Measurements from ENCODE around the gene RHBDD3.

RHBDD3 gene

DNA sequence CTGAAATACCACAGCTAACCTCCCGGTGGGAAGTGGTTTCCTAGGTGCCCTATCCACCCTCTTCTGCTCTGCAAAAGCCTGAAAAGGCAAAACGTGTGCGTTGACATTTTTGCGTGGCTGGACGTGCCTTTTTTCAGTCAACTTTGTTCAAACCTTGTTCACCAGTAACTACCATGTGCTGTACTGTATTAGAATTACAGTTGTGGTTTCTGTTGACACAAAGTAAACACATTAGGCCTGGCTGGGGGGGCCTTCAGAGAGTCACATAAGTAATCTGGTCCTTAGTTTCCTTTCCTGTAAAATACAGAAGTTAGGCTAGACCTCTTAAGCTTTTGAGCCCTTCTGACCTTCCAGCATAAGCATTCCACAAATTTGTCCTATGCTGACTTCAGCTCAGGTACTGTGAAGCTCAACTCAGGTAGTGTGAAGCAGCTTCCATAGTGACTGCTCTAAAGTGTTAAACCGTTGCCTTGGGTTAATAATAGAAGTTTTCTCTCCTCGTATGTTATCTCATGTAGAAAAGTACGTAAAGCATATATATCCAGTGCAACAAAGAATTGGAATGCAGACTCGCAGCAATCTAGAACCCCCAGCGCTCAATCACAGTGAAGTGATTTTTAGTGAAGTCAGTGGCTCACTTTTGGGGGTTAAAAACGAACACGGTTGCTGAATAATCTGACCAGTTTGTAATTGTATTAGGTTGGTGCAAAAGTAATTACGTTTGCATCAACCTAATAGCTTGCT lies 2.1 kb upstream of the RHBDD3 start:
- no peak for DNase-seq (ENCODE audit: low read depth in 2 of 2)

DNA sequence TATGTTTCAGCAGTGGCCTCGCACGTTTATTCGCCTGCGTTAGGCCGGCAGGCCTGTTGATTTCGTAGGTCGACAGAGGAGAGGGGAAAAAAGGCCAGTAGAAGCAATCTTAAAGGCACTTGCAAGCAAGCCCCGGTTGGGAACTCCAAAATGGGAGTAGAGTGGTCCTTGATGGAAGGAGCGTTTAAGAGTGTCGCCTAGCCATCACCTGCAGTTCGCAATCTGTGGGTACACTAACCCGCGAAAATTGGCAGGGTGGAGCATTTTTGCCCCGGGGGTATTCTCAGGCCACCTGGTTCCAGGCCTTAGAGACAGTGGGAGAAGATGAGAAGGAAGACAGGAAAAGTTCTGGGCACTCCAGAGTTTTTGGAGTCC lies 1.4 kb upstream of the RHBDD3 start:
- no peak for DNase-seq (ENCODE audit: low read depth in 2 of 2)

- no peak for DNase-seq (ENCODE audit: low read depth in 2 of 2)
Measured at GRCh38 chr22:29268511-29269229, 889 bp upstream of the RHBDD3 start.

DNA sequence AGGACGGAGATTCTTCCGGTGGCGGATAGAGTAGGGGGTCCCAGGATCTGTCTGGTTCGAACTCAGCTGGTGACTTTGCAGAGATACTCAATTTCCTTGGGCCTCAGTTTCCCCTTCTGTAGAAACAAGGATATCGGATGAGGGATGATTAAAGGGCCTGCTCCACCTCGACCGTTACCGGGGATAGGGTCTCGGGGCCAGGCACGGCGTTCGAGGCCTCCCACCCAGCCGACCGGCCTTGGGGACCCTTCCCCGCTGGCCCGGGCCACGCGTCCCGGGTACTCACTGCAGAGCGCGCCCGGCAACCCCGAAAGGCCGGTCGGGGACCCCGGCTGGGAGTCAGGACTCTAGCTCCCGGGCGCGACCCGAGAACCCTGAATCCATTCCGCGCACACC lies 321 bp downstream of the RHBDD3 start:
- DNase-seq (ENCODE audit: low read depth in 2 of 2), result no peak

GRCh38 chr22:29266564-29267461 lies 968 bp downstream of the RHBDD3 start:
- DNase-seq (ENCODE audit: low read depth in 2 of 2), result no peak

- no peak for DNase-seq (ENCODE audit: low read depth in 2 of 2)
Measured at GRCh38 chr22:29265929-29266328, 1.9 kb downstream of the RHBDD3 start.

DNA sequence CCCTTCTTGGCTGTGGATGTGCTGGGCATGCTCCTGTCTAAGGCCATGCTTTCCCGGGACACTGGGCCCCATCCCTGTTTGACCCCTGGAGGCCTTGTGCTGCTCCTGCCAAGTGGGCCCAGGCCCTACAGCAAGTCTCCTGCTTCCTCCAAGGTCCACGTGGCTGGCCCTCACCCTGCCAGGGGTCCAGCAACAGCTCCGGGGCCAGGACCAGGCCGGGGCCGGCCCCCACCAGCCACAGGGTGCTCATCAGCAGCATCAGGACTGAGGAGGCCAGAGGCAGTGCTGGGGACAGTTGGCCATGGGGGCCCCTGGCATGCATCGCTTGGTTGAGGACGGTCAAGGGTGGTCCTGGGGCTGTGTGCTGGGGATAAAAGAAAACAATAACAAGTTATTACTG lies 2.5 kb downstream of the RHBDD3 start:
- no peak for DNase-seq (ENCODE audit: low read depth in 2 of 2)

DNA sequence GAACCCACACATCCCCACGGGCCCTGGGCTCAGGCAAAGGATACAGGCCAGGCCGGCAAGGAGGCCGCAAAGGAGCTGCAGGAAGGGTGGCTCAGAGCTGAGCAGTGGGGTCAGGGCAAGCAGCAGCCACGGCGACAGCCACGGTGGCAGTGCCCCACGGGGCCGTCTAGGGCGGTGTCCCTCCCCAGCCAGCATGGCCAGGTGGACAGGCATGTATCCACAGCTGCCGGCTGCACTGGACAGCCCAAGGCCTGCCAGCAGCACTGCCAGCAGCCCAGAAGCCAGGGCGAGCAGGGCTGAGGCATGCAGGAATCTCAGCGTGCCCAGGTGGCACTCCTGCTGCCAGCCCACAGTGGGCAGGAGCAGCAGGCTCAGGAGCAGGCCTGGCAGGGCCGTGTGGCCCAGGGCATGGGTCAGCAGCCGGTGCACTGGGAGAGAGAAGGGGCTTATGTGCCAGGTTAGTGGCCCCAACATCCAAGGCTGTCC lies 3.9 kb downstream of the RHBDD3 start:
- no peak for DNase-seq (ENCODE audit: low read depth in 2 of 2)

DNA sequence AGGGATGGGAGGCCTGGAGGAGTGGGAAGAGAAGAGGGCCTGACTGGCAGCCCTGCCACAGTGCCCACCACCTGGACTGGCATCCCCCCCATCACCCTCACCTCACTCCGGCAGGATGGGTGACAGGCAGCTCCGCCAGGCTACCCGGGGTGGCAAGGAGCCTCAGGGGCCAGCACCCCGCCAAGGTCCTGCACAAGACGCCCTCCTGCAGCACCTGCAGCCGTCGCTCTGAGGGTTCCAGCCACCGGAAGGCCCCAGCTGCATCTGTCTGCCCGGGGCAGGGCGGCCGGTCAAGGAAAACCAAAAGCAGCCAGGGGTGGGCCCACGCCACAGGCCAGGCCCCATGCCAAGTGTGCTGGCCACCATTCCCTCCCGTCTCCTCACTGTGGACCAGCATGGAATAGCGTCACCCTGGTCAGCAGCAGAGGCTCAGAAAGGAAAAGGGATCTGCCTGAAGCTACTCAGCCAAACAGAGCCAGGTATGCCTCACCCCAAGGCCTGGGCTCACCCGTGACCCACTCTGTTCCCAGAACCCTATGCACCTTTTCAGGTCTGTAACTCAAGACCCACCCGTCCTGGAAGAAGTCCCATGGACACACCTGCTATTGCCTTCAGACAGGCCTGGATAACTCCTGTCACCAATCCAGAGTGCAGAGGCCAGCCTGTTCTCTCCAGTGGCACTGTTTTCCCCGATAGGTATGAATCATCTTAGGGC lies 7.0 kb downstream of the RHBDD3 start:
- no peak for DNase-seq (ENCODE audit: low read depth in 2 of 2)

- no peak for DNase-seq (ENCODE audit: low read depth in 2 of 2)
Measured at GRCh38 chr22:29260031-29260560, 7.7 kb downstream of the RHBDD3 start.

GRCh38 chr22:29259253-29259899 lies 8.4 kb downstream of the RHBDD3 start:
- no peak for DNase-seq (ENCODE audit: low read depth in 2 of 2)

DNA sequence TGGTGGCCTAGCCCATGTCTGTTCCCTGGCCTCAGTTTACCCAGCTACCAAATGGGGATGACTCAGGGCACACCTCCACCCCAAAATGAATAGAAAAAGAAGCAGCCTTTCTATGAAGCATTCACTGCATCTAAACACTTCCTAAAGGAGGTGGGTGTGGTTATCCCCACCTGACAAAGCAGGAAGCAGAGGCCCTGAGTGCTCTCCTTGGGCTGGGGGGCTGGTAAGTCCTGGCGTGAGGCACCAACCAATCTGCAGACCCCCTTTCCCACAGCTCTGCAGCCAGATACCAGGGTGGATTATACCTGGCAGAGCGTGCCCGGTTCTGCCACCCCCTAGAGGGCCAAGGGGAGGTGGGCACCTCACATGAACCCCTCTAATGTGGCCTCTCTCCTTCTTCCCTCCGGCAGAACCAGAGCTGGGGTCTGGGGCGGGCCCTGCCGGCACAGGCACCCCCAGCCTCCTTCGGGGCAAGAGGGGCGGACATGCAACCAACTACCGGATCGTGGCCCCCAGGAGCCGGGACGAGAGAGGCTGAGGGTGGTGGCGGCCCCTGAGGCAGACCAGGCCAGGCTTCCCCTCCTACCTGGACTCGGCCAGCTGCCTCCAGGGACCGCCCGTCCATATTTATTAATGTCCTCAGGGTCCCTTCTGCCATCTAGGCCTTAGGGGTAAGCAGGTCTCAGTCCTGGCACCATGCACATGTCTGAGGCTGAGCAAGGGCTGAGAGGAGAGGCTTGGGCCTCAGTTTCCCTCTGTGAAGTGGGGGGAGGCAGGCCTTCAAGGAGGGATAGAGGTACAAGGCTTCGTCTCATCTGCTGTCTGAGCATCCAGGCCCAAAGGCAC lies 9.2 kb downstream of the RHBDD3 start:
- DNase-seq (ENCODE audit: low read depth in 2 of 2), result no peak

DNA sequence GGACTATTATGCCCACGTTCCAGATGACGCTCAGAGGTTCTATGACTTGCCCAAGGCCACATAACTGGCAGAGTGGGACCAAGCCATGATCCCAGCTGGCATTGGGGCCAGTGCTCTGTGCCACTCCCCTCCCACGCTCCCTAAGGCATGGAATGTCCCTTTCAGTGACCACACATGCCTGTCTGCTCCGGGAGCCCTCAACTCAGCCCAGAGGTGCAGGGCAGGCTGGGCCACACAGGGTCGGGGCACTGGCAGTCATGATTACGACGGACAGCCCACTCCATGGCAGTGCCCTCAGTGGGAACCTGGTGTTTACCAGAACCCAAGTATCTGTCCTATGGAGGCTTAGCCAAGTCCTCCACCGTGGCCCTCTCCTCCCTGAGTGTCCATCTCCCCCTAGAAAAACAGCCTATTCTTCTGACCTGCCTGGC lies 10.0 kb downstream of the RHBDD3 start:
- DNase-seq (ENCODE audit: low read depth in 2 of 2), result no peak

DNA sequence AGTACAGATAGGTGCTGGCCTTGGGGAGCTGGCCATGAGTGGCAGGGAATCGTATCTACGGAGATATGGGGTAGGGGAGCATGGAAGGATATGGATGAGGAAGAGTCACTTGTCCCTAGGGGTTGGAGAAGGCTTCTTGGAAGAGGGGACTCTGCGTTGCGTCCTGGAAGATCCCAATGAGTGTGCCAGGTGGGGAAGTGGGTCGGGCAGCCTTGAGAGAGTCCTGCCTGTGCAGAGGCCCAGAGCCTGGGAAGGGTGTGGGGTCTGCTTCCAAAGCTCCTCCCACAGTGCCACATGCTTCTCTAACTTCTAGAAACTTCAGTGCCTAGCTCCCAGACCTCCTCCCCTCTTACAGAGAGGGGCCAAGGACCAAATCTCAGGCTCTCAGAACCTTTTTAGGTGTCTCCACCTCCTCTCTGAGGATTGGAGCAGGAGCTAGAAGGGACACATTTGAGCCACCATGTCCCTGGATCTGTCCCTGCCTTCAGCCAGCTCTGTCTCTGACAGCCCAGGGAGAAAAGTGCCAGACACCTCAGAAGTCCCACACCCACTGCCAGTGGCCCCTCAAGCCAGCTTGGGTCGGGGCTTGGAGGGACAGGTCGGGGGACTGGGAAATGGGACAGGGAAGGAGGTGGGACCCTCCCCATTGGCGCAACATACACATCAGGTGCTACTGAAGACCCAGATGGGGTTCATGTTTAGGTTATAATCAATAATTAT lies 11.0 kb downstream of the RHBDD3 start:
- DNase-seq (ENCODE audit: low read depth in 2 of 2), result no peak

GRCh38 chr22:29255064-29255621 lies 12.6 kb downstream of the RHBDD3 start:
- DNase-seq (ENCODE audit: low read depth in 2 of 2), result no peak

DNA sequence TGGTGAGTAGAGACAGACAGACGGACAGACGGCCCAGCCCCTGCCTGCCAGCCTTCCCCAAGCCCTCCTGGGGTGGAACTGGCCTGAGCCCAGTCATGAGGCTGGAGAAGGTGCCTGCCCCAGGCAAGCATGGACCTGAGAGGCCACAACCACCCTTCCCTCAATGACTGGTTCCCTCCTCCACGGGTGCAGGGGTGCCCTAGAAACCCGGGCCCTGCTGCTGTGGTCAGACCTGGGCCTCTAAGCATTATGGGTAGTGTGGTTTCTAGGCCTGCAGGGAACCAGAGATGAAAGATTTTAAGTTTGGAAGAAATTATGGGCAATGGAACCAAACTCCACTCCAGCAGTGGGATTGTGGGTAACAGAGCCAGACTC lies 13.5 kb downstream of the RHBDD3 start:
- no peak for DNase-seq (ENCODE audit: low read depth in 2 of 2)

GRCh38 chr22:29253561-29254285 lies 14.1 kb downstream of the RHBDD3 start:
- DNase-seq (ENCODE audit: low read depth in 2 of 2), result no peak

Measured in activated CD8-positive, alpha-beta memory T cell treated with anti-CD3 and anti-CD28 coated beads for 4 hours (primary cell).